ENCODE data around the gene MYO7A.

GRCh38 chr11:77104727-77105126 is 23.3 kb upstream of the MYO7A start:
- TF ChIP-seq, protein P1, sequence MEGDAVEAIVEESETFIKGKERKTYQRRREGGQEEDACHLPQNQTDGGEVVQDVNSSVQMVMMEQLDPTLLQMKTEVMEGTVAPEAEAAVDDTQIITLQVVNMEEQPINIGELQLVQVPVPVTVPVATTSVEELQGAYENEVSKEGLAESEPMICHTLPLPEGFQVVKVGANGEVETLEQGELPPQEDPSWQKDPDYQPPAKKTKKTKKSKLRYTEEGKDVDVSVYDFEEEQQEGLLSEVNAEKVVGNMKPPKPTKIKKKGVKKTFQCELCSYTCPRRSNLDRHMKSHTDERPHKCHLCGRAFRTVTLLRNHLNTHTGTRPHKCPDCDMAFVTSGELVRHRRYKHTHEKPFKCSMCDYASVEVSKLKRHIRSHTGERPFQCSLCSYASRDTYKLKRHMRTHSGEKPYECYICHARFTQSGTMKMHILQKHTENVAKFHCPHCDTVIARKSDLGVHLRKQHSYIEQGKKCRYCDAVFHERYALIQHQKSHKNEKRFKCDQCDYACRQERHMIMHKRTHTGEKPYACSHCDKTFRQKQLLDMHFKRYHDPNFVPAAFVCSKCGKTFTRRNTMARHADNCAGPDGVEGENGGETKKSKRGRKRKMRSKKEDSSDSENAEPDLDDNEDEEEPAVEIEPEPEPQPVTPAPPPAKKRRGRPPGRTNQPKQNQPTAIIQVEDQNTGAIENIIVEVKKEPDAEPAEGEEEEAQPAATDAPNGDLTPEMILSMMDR (IDR thresholded peaks at IDR 0.05) = no peak
- TF ChIP-seq POLR2AphosphoS5 (IDR thresholded peaks at IDR 0.05) (no peak), POLR2A (IDR thresholded peaks at IDR 0.05; ENCODE audit: low read depth) (no peak), EP300 (IDR thresholded peaks at IDR 0.05) (no peak)
